ENCODE results near the gene B3GNT2.

GRCh38 chr2:62197925-62198633 lies 2.2 kb downstream of the B3GNT2 start:
- TF ChIP-seq CTCF (IDR thresholded peaks at IDR 0.05 in 2 of 3, conservative IDR thresholded peaks at IDR 0.05 in 1 of 3; ENCODE audit: insufficient read depth in 2 of 3, low read depth in 1 of 3, low read length in 3 of 3) (no peak), NFIC (IDR thresholded peaks at IDR 0.05) (no peak), KDM5B (IDR thresholded peaks at IDR 0.05; ENCODE audit: insufficient replicate concordance, low read depth, low read length) (no peak), ZNF311 (CRISPR knock-in tag; IDR thresholded peaks at IDR 0.05) (no peak), MXI1 (IDR thresholded peaks at IDR 0.05; ENCODE audit: low read depth, low read length) (no peak), TAF1 (IDR thresholded peaks at IDR 0.05; ENCODE audit: control insufficient read depth, extremely low read depth, insufficient read depth, low read length, severe bottlenecking) (no peak), ZFP1 (CRISPR knock-in tag; IDR thresholded peaks at IDR 0.05) (no peak), ZNF592 (IDR thresholded peaks at IDR 0.05) (no peak), JUNB (CRISPR knock-in tag; conservative IDR thresholded peaks at IDR 0.05) (no peak), EP300 (IDR thresholded peaks at IDR 0.05; ENCODE audit: low read length) (no peak), FOXJ3 (CRISPR knock-in tag; IDR thresholded peaks at IDR 0.05) (no peak), ESRRA (IDR thresholded peaks at IDR 0.05; ENCODE audit: borderline replicate concordance, low read depth) (no peak), GABPB1 (CRISPR knock-in tag; IDR thresholded peaks at IDR 0.05) (no peak), SETDB1 (IDR thresholded peaks at IDR 0.05; ENCODE audit: low read length) (no peak)

Data from K562 (cell line).